HG03139 (cell line): ENCODE results near the gene RPL37.
"Not testable (repeated sequence)": the region's sequence is repeated elsewhere in the genome, so short reads cannot be mapped to it uniquely, and the experiment has no call there.

Experiments
- ATAC-seq: cut with Tn5 transposase; IDR thresholded peaks from one replicate; pipeline ENCODE4 v1.9.1; 2021; ENCODE audit not compliant: unreplicated experiment

RPL37 gene

DNA sequence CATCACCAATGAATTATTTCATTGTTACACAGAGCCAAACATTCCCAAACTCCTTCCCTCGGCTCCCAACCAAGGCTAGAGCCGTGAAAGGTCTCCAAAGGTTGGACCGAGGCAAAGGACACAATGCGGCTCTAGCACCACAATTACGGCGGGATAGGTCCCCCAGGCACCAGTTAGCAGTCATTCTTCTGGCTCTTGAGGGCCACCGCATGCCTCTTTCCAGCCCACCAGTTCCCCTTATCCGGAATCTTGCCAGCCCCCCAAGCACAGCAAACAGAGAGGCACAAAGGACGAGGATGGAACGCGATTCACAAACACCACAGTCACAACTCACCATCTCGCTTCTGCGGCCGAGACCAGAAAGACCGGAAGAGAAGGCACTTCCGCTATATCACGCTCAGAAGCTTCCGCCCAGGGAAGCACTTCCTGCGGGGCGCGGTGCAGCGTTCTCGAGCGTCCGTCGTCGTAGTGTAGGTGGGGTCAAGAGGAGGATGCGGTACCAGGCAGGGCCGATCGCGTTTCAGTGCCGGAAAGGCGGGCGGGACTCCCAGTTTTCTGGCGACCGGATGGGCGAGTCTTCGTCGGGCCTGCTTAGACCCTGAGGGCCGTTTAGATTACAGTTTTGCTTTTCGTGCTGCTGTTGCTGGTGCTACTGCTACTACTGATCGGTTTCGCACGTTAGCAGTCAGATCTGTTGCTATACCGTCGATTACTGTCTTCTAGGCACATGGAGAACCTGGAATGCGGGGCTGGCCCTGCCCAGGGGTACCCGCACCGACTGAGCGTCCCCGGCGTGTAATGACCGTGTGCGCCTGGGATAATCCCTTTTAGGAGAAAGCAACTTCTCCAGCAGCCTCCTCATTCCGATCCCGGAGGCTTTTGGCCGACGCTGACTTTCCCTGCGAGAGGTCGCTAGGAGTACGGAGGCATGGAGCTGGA lies at the start of gene RPL37:
RPL37 (minus strand) TSS at position 374 of the 939 bp plus-strand sequence; CDS start at position 337, 37 bp downstream.
- ATAC-seq, result peak; percentile 97

DNA sequence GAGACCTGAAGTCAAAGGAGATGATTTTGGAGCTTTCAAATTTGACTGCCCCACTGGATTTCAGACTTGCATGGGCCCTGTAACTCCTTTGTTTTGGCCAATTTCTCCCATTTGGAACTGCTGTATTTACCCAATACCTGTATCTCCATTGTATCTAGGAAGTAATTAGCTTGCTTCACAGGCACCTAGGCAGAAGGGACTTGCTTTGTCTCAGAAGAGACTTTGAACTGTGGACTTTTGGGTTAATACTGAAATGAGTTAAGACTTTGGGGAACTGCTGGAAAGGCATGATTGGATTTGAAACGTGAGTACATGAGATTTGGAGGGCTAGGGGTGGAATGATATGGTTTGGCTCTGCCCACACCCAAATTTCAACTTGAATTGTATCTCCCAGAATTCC lies 48.0 kb upstream of the RPL37 start:
- ATAC-seq, result not testable (repeated sequence)

DNA sequence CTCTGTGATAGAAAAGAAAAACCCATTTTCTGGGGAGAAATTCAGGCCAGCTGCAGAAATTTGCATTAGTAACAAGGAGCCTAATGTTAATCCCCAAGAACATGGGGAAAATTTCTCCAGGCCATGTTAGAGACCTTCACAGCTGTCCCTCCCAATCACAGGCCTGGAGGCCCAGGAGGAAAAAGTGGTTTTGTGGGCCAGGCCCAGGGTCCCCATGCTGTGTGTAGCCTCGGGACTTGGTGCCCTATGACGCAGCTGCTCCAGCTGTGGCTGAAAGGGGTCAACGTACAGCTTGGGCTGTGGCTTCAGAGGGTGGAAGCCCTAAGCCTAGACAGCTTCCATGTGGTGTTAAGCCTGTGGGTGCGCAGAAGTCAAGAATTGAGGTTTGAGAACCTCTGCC lies 47.3 kb upstream of the RPL37 start:
- ATAC-seq, result no peak

DNA sequence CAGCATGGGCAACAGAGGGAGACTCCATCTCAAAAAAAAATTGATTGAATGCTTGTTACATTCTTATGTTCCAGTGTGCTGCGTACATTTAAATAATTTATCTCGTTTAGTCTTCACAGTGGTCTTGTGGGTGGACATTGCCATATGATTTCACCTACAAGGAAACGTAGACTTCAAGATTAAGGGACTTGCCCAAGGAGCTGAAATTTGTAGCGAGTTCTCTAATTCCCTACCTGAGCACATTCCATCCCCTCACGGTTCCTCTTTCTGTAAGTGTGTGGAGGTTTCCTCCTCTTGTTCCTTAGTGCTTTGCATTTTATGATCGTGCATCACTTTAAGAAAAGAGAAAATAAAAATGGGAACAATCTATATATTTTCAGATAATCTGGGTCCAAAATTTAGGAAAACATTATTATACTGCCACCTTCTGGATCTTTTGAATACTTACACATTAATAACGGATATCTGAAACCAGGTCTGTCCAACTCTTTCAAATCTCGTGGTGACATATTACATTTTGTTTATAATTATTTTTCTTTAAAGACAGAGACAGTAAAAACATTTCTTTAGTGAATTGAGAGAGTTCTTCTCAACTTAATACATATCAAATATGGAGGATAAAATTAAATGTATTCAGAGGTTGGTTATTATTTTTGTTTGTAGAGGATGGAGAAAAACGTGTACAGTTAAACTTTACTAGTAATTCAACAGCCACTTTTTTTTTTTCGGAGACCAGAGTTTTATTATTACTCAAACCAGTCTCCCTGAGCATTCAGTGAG lies 44.3 kb upstream of the RPL37 start:
- ATAC-seq, result no peak

DNA sequence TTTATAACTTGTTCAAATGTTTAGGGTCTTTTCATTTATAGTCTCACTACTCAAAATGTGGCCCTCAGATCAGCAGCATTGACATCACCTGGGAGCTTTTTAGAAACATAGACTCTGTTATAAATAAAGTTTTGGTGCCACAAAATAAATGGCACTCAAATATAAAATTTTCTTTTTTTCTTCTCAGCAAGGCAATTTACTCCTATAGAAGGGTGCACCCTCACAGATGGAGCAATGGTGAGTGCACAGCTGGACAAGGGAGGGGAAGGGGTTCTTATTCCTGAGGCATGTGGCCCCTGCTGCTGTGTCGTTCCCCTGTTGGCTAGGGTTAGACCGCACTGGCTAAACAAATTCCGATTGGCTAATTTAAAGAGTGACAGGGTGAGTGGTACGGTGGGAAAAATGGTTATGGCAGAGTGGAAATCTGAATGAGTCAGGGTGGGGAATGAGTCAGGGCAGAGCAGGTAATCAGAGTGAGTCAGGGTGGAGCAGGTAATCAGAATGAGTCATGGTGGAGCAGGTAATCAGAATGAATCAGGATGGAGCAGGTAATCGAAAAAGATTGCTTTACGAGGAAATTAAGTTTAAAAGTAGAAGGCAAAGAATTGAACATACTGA lies 42.5 kb upstream of the RPL37 start:
- no peak for ATAC-seq

DNA sequence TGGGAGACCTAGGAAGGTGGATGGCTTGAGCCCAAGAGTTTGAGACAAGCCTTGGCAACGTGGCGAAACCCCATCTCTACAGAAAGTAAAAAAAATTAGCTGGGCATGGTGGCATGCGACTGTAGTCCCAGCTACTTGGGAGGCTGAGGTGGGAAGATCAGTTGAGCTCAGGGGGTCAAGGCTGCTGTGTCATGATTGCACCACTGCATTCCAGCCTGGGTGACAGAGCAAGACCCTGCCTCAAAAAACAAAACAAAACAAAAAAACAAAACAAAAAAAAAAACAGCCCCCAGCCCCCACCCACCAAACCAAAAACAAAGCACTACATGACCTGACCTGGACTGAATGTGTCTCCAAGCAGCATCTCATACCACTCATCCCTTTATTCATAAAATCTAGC lies 40.9 kb upstream of the RPL37 start:
- no peak for ATAC-seq

DNA sequence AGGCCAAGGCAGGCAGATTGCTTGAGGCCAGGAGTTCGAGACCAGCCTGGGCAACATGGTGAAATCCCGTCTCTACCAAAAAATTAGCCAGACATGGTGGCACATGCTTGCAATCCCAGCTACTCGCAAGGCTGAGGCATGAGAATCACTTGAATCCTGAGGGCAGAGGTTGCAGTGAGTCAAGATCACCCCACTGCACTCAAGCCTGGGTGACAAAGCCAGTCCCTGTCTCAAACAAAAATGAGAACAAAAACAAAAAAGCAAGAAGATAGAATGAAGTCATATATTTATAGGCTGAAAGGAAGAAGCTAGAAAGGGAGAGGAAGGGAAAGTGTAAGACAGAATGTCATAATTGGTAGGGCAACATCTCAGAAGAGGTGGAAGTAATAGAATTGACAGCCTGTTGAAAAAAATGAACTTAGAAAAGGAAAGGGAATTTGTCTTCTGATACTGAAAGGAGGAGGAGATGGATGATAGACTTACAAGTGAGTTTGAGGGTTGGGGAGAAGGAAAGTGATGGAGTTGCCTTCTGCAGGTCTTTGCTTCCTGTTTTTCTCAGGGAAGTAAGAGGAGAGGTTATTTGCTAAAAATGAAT lies 38.4 kb upstream of the RPL37 start:
- no peak for ATAC-seq

DNA sequence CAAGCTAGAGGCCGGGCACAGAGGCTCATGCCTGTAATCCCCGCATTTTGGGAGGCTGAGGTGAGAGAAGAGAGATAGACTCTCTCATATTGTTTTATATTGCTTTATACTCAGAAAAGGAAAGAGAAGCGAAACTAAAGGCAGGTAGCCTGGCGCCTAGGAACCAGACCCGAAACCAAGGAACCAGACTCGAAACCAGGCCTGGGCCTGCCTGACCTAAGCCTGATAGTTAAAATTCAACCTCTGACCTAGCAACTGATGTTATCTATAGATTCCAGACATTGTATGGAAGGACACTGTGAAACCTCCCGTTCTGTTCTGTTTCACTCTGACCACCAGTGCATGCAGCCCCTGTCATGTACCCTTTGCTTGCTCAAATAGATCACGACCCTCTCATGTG lies 37.2 kb upstream of the RPL37 start:
- ATAC-seq, result not testable (repeated sequence)

DNA sequence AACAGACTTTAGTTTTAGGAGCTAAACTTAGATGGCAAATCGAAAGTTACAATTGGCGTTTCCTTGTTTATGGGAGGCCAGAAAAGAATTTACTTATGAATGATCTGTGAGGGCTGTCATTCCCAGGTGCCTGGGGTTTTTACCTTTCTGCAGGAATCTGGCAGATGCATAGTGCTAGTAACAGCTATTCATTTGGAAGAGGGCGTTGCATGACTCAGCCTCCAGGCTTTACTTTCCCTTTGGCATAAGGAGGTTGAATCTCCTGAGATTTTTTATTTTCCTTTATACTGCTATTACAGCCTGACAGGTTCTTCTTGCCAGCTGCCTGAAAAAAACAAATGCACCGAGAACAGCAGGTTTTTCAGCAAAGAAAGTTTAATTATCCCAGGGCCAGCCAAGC lies 36.2 kb upstream of the RPL37 start:
- ATAC-seq, result no peak

DNA sequence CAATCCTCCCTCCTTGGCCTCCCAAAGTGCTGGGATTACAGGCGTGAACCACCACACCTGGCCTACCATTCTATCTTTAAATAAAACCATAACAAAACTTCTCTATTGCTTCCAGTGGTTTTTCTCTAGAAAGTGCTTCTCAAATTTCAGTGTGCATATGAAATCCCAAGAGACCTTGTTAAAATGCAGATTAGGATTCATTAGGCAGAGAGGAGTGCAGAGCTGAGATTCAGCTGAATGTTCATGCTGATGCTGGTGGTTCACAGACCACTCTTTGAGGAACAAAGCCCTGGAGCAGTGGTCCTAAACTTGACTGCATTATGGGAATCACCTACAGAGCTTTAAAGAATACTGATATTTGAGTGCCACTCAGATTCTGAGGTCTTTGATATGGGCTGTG lies 34.4 kb upstream of the RPL37 start:
- ATAC-seq, result no peak

DNA sequence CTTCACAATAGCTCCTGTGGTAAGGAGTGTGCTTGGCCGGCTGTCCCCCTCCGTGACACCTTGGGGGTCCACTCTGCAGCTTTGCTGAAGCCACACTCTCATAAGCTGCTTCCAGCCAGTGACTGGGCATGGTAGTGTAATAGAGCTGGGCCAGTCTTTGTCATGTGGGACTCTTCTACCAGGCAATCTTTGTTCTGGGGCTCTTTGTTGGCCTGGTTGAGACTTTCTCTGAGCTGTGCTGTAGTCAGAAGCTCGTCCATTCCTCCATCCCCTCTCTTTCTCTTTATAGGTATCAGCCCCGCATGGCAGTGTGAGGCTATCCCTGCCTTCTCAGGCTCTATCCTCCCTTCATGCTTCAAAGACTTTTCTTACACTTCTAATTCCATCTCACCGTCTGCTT lies 31.8 kb upstream of the RPL37 start:
- no peak for ATAC-seq

DNA sequence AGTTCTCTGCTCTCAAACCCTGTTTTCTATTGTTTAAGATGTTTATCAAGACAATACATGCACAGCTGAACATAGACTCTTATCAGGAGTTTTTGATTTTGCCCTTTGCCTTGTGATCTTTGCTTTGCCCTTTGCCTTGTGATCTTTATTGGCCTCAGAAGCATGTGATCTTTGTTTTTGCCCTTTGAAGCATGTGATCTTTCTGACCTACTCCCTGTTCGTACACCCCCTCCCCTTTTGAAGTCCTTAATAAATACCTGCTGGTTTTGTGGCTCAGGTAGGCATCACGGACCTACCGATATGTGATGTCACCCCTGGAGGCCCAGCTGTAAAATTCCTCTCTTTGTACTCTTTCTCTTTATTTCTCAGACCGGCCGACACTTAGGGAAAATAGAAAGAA lies 30.0 kb upstream of the RPL37 start:
- not testable (repeated sequence) for ATAC-seq

DNA sequence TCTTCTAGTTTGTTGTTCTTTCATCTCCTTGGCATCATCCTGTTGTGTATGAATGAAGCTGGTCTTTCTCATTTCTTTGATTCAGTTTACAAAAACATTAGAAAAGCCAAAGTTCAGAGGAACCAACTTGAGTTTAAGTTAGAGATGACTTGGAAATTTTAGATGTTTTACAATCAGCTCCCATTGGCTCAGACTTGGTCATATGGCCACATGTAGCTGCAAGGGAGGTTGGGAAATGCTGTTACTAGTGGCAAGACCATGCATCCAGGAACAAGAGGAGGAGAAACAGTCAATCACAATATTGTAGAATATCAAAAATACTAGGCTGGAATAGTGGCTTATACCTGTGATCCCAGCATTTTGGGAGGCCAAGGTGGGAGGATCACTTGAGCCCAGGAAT lies 25.7 kb upstream of the RPL37 start:
- ATAC-seq, result no peak

DNA sequence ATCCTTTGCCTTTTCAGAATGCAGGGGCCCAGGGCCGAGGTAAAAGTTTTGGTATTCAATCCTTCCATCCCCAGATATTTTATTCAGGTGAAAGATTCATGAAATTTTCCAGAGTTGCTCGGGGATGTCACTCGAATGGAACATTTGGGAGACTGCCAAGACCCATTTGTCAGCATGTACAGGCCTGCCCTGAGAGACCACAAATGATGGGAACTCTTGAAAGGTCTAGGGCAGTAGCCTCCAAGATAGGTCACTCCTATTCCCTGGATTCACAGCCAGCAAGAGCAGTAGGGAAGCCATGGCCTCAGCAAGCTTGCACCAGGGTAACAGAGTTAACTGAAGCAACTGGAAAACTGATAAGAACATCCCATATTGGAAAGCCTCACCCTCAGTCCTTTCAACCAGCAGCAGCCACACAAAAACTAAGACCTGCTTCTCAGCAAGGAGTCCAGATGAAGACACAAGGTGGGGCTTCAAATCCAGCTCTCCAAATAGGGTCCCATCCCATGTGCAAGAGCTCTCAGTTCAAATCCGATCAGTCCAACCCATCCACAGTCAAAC lies 18.7 kb upstream of the RPL37 start:
- ATAC-seq, result no peak

DNA sequence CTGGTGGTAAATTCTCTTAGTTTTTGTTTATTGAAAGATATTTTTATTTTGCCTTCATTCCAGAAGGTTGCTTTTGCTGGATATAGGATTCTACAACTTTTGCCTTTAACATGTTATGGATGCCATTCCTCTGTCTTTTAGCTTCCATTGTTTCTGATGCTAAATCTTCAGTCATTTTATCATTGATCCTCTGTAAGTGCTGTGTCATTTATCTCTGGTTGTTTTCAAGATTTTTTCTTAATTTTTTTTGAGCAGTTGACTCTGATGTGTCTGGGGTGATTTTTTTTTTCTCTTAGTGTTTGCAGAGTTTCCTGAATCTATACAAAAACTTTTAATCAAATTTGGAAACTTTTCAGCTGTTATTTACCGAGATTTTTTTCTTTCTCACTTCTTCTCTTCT lies 12.5 kb upstream of the RPL37 start:
- no peak for ATAC-seq

DNA sequence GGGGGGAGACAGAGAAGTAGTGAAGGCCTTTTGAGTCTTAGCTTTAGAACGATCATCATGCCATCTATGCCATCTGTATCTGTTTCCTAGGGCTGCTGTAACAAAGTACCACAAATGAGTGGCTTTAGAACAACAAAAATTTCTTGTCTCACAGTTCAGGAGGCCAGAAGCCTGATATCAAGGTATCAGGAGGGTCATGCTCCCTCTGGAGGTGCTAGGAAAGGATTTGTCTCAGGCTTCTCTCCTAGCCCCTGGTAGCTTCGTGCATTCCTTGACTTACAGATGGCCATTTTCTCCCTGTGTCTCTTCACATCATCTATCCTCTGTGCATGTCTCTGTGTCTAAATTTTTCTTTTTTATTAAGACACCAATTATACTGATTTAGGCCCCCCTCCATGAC lies 11.3 kb upstream of the RPL37 start:
- no peak for ATAC-seq

DNA sequence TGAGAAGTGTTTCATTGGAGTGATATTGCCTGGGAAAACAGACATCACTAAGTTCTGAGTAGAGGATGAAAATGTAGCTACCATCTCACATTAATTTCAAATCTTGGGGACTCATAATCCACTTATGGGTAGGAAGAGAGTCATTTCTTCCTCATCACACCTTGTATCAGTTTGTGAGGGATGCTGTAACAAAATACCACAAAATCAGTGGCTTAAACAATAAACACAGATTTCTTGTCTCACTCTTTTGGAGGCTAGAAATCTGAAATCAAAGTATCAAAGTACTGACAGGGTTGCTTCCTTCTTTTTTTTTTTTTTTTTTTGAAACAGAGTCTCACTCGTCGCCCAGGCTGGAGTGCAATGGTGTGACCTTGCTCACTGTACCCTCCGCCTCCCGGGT lies 9.5 kb upstream of the RPL37 start:
- no peak for ATAC-seq

DNA sequence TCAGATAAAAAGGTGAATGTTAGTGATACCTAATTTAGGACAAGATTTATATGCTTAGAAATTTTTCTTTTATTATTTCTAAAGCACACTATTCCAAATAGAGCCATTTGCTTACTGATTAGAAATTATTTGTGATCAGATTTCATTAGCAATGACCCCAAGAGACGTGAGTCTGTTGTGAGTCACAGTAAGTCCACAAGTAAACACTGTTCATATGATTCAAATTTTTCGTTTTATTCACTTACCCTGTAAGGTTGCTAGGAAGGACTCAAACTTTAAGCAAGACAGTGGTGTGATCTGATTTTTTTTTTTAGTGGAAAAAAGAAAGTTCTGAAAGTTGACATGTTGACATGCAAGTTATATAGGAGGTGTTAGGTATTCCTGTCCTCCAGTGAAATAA lies 7.3 kb upstream of the RPL37 start:
- ATAC-seq, result no peak

DNA sequence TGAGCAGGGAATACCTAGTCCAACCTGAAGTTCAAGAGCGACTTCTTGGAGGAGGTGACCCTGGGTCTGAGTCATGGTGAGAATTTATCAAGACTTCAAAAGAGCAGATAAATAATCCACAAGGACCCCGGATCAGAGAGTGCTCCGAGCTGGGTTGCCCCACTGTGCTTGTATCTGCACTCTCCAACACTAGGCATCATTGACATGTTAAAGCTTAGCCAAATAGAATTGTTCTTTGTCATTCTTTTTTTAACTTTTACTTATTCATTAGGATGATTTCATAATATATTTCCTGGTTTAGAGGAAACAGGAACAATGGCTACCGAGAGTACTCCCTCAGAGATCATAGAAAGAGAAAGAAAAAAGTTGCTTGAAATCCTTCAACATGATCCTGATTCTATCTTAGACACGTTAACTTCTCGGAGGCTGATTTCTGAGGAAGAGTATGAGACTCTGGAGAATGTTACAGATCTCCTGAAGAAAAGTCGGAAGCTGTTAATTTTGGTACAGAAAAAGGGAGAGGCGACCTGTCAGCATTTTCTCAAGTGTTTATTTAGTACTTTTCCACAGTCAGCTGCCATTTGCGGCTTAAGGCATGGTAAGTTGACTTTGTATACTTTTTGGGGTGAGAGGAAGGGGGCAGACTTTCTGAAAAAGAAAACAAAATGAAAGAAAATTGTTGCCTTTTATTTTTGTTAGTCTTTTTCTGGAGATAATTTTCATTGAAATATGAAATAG lies 6.2 kb upstream of the RPL37 start, which contains the start of gene CARD6:
CARD6 (plus strand) TSS at position 300 of the 738 bp plus-strand sequence; CDS start at position 316, 16 bp downstream.
- ATAC-seq, result peak; percentile 40

DNA sequence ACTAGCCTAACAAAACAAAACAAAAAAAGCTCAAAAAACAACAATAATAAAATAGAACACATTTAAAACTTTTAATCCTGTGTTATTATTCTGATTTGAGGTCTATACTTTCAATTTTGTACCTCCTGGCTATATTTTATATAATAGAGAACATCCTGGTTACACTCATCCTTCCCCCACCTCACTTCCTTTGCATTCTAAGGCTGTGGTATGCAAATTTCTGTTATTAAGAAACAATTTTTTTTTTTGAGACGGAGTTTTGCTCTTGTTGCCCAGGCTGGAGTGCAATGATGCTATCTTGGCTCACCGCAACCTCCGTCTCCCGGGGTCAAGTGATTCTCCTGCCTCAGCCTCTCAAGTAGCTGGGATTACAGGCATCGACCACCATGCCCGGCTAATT lies 3.1 kb upstream of the RPL37 start:
- ATAC-seq, result no peak
